Left ventricle myocardium superior (tissue), 1 donor: Measurements from ENCODE around the gene PDPK1. TPM values are rescaled to one million over a fixed set of nuclear protein-coding genes. Genes with fewer than 3 reads are reported as not detected.

ENCODE experiments used
- ATAC-seq: fragments of 200-7000 bp; cut with Tn5 transposase; one replicate; pipeline ENCODE4 v1.9.1; 2020; ENCODE audit warnings: mild to moderate bottlenecking, moderate library complexity
- DNase-seq: peaks from one replicate; pipeline ENCODE4 v3.0.0-alpha.2; 2020
- intact Hi-C: fragments of 100-400 bp; cut with micrococcal nuclease; formaldehyde crosslinking; loops from one replicate; pipeline ENCODE4 v1.11.0; 2022
- total RNA-seq: library from RNA; stranded (reverse); fragmentation: NEBNext Ultra II Directional; extraction: Animal tissue kit (Norgen Biotek cat#: 25700); gene quantifications from one replicate; pipeline ENCODE4 v1.2.1, GENCODE V29; 2021
- donor health status: DM: no; HTN: yes; CAD: no; lungs with severe emphysema.

The PDPK1 gene
- total RNA-seq, 1 donor from 2014 or later, result 43.1 TPM

DNA sequence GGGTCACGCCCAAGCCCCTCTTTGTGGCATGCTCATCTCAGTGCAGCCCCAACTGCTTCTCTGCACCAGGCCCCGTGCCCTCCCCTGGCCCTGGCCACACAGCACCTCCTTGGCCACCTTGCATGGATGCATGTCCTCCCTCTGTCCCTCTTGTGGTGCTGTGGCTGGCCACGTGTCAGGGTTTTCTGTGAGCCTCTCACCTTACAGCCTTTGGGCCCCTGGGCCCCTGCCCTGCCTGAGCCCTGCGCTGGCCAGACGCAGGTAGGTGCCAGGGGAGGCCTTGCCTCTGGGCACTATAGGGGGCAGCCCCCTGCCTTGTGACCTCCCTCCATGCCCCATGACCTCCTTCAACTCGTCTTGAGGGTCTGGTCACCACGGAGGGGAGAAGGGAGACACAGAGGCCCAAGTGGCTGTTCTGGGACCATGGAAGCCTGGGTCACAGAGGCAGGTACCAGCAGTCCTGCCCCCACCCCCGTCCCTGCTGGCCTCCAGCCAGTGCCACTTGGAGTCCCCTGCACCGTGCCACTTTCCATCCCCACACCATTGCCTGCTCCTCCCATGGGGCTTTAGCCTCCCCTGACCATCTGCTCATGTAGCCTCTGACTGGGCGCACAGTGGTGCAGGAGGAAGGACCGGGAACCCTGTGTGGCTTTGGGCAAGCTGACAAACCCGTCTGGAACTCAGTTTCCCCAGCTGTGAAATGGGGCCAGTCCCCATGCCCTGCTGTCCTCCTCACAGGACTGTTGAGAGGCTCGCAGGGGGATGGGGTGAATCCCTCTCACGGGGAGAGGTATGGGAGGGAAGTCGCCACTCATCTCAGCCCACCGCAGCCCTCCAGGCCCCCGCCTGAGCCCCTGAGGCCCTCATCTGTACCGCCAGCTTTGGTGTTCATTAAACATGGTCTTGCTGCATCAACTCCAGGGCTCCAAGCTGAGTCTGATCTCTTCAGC lies 35.6 kb upstream of the PDPK1 start:
- DNase-seq (peak; percentile 28), ATAC-seq (no peak)
- intact Hi-C loops, result no loop called here

DNA sequence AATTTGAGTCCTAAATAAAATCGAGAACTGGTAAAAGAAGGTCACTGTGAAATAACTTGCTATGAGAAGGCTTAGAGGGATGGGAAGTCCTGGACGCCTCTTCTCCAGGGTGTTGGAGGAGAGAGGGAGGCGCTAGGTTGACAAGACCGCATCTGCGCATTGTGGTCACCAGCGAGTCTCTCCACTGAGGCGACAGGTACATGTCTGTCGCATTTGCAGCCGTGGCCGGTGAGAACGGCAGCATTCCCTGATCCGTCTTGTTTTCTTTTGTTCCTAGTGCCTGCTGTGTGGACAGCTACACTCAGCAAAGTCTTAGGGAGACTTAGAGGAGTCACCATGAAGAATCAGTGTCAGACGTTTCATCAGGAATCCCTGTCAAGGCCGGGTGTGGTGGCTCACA lies 32.1 kb upstream of the PDPK1 start:
- intact Hi-C loops, result no loop called here
- no peak for DNase-seq
- ATAC-seq, result no peak

DNA sequence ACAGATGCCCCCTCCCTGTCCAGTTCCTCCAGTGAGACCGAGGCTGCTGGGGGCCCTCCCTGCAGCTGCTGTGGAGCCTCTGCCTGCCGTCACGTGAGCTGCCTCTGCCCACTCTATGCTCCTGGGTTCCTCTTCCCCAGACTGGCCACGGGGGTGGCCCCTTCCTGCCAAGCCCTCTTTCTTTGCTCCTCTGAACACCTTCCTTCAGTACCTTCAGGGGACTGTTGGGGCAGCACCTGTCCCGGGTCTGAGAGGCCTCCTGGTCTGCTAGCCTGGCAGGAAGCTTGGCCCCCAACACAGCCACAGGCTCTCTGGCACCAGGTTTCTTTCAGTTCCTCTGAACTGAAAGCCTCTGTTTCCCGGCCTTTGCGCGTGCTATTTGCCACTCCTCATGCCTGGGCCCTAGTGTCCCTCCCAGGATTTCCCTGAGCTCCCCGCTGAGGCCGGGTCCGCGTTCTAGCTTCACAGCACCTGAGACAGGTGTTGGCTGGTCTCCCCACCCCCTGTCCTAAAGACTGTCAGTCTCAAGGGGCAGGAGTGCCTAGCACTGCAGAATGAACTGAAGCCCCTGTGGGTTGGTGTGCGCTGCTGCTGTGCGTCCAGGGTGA lies 30.7 kb upstream of the PDPK1 start:
- intact Hi-C loops, result no loop called here
- ATAC-seq (peak; percentile 52), DNase-seq (peak; percentile 67)

- ATAC-seq (peak; percentile 62), DNase-seq (peak; percentile 74)
- intact Hi-C loops, result no loop called here
Observed at GRCh38 chr16:2507665-2508064, 30.2 kb upstream of the PDPK1 start.

GRCh38 chr16:2508722-2509400 lies 29.0 kb upstream of the PDPK1 start:
- no peak for DNase-seq
- intact Hi-C loops, result no loop called here
- ATAC-seq, result no peak

GRCh38 chr16:2511128-2511800 lies 26.6 kb upstream of the PDPK1 start:
- intact Hi-C loops, result no loop called here
- ATAC-seq (no peak), DNase-seq (peak; percentile 77)

DNA sequence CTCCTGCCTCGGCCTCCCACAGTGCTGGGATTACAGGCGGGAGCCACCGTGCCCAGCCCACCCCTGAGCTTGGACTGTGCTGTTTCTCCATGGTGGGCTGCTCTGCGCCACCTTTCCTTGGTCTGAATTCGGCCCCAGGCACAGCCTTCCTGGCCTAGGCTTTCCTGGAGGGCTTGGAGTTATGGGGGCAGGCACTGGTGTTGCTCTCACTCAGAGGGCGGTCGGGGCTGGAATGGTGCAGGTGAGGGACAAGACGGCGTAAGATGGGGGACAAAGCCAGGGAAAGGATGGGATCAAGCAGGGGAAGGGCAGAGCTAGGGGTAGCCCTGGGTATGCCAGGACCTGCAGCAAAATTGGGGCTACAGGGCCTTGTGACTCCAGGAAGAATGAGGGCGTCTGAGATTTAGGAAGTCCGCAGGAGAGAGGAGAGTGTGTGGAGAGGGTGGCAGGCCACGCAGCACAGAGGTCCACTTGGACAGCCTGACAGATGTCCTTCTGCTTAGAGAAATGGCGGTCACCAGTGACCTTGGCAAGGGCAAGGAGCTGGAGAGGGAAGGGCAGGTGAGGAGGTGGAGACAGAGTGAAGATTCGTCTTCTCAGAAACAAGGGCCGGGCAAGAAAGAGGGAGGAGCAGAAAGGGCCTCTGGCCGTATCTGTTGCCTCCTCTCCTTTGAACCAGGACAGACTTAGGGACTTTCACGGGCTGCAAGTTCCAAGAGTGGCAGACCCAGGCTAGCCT lies 25.7 kb upstream of the PDPK1 start:
- DNase-seq (no peak), ATAC-seq (no peak)
- intact Hi-C loops, result no loop called here

GRCh38 chr16:2512735-2513404 lies 25.0 kb upstream of the PDPK1 start:
- ATAC-seq, result no peak
- DNase-seq, result no peak
- intact Hi-C loops, result no loop called here

DNA sequence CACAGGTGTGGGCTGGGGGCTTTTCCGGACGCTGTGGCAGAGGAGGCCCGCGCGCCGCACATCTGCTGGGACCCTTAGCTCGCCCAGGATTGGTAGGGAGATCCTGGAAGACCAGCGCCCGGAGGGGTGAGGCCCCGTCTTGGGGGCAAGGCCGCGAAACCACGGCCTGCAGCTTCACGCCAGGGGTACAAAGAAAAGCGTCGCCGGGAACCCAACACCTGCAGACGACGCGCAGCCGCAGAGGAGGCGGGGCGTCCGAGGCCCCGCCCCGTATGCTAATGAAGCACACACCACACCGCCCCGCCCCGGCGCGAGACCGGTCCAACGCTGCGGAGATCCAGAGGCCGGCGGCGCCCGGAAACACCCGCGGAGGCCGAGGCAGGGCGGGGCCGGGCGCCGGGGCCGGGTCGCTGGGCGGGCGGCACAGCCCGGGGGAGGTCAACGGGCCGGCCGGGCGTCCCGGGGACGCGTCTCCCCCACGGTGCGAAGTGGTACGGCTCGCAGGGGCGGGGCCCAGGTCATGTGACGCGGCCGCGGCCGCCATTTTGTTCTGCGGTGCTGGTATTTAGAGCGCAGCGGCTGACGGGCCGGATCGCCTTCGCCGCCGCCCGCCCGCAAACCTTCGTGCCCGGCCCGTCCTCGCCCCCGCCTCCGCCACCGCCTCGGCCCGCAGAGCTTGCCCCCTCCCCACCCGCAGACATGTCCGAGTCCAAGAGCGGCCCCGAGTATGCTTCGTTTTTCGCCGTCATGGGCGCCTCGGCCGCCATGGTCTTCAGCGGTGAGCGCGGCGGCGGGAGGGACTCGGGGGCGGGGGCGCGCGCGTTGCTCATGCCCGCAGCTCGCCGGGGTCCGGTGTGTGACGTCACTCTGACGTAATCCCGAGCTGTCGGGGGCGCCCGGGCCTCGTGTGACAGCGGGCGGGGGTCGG lies 24.2 kb upstream of the PDPK1 start, which contains the start of gene ATP6V0C:
Gene ATP6V0C, plus strand, starts transcription at position 548 of the 928 bp plus-strand sequence. Its CDS starts 152 bp downstream, at position 700.
- peak; percentile 89 for ATAC-seq
- intact Hi-C loops, result no loop called here
- peak; percentile 98 for DNase-seq

DNA sequence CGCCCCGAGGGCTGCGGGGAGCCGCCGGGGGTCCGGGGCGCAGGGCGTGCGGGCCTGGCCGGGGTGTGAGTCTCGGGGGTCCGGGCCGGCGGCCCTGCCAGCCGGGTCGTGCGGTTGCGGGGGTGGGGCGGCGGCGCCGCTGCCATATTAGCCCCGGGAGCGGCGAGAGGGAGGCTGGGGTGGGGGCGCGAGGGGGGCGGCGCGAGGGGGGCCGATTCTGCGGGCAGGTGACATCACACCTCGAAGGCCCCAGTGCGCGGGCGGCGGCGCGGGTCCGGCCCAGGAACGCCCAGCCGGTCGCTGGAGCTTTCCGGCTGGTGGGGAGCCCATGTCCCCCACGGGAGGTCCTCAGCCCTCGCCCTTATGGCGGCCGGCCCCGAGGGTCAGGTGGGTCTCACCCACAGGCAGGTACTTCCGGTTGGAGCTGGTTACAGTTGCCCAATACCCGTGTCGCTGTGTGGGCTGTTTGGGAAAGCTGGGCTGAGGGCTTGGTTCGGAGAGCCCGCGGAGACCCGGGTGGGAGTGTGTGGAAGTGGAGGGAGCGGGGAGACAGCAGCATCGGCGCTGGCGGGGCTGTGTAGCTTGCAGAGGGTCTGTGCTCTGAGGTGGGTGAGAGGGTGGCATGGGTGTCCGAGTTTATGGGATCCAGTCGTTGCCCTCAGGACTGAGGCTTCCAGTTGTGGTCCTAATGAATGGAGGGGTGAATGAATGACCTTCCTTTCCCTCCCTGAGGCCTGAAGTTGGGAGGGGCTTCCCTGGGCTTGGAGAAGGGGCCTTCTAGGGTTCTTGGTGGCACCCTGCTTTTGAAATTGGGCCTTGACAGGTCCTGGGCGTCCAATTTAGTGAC lies 23.3 kb upstream of the PDPK1 start:
- DNase-seq, result no peak
- no peak for ATAC-seq
- intact Hi-C loops, result no loop called here

GRCh38 chr16:2515180-2515851 lies 22.5 kb upstream of the PDPK1 start:
- intact Hi-C loops, result no loop called here
- no peak for DNase-seq
- ATAC-seq, result no peak

DNA sequence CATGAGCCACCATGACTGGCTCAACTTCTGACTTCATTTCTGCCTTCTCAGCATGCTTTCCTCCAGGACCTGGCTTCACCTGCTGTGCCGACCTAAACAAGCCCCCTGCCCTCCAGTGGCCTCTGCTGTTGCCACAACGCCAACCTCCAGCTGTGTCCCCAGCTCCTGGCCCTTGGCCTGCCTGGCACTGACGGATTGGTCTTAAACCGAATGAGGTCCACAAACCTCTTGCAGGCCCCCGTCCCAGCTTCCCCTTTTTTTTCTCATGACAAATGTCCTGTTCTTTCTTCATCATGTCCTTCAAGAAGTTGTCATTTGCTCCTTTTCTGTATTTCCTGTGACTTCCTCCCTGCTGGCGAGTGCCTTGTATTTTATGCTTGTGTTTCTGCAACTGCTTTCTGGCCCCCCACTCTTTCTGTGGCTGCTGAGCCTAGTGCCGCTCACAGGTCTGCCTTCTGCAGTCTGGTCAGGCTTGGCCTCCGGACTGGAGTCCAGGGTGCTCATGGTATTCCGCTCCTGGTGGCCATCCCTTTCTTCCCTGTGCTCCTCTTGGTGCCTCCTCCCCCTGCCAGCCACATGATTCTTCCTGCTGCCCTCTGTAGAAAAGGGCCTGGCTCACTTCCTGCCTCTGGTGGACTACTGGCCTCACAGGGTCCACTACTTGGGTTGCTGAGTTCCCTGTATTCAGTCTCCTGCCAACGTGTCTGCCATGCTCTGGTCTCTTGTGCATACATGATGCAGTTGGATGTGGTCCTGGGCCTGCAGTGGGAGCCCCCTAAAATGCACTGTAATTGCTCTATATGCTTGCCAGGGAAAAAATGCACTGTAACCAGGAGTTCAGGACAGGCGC lies 21.2 kb upstream of the PDPK1 start:
- intact Hi-C loops, result no loop called here
- no peak for ATAC-seq
- no peak for DNase-seq

GRCh38 chr16:2517954-2518605 lies 19.7 kb upstream of the PDPK1 start:
- intact Hi-C loops, result no loop called here

More at GRCh38 chr16:2517954-2518605, 19.7 kb upstream of the PDPK1 start:
- ATAC-seq, result no peak
- no peak for DNase-seq
